Measurements from ENCODE around the gene PPP1CB.

PPP1CB gene

DNA sequence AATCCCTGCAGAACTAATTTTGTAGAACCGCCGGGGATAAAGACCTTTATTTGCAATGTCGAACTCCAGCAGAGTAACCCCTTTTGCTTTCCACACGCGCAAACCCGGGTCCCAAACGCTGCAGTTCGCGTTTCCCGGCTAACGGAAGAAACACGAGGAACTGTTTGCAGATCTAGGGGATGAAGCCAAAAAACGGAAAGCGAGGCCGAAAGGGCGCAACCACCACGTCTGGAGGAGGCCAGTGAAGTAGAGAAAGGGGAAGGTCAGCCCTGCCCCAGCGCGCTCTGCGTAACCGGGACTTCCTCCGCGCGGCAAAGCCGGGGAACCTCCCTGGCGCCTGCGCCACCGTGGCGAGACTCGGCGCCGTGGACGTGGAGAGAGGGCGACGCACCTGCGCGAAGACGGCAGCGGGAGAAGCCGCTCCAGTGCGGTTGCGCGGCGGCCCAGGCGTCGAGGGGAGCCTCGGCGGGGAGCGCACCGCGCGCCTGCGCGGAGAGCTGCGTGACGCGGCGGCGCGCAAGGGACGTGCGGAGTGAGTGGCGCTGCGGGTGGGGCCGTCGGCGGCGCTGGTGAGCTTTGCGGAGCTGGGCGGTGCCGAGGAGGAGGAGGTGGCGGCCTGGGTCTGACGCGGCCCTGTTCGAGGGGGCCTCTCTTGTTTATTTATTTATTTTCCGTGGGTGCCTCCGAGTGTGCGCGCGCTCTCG is at the start of gene PPP1CB:
Gene PPP1CB, plus strand, starts transcription at position 579 of the 704 bp plus-strand sequence. CDS start 295 bp downstream, outside the sequence.
- H3K4me3 ChIP-seq (ENCODE audit: low read depth, low read length) = peak within 1 kb of the TSS; percentile 98
- TF ChIP-seq, protein P1, sequence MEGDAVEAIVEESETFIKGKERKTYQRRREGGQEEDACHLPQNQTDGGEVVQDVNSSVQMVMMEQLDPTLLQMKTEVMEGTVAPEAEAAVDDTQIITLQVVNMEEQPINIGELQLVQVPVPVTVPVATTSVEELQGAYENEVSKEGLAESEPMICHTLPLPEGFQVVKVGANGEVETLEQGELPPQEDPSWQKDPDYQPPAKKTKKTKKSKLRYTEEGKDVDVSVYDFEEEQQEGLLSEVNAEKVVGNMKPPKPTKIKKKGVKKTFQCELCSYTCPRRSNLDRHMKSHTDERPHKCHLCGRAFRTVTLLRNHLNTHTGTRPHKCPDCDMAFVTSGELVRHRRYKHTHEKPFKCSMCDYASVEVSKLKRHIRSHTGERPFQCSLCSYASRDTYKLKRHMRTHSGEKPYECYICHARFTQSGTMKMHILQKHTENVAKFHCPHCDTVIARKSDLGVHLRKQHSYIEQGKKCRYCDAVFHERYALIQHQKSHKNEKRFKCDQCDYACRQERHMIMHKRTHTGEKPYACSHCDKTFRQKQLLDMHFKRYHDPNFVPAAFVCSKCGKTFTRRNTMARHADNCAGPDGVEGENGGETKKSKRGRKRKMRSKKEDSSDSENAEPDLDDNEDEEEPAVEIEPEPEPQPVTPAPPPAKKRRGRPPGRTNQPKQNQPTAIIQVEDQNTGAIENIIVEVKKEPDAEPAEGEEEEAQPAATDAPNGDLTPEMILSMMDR (IDR thresholded peaks at IDR 0.05; ENCODE audit: low read depth, low read length) = peak; percentile 29
- DNase-seq (ENCODE audit: low read depth, low spot score) = peak; percentile 97
- in situ Hi-C loops (cut with HindIII; ENCODE audit: low sequenced_read_pairs) = no loop called here

- DNase-seq (ENCODE audit: low read depth, low spot score) = no peak
- H3K4me3 ChIP-seq (ENCODE audit: low read depth, low read length) = no peak overlapping the region
- in situ Hi-C loops (cut with HindIII; ENCODE audit: low sequenced_read_pairs) = no loop called here
- TF ChIP-seq, protein P1 (IDR thresholded peaks at IDR 0.05; ENCODE audit: low read depth, low read length) = no peak
Measured at GRCh38 chr2:28702415-28702861, 49.2 kb upstream of the PPP1CB start.

DNA sequence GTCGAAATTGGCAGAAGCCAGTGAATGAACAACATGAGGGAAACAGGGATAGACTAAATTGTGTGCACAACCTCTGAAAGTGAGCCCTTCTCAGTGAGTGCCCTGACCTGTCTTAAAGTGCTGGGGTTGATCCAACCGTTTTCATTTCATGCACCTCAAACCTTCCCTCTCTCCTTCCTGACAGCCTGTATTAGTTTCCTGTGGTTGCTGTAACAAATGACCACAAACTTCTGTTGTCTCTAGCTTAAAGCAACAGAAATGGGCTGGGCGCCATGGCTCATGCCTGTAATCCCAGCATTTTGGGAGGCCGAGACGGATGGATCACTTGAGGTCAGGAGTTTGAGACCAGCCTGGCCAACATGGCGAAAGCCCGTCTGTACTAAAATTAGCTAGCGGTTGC is 48.8 kb upstream of the PPP1CB start:
- H3K4me3 ChIP-seq (ENCODE audit: low read depth, low read length) = no peak overlapping the region
- no peak for DNase-seq (ENCODE audit: low read depth, low spot score)
- in situ Hi-C loops (cut with HindIII; ENCODE audit: low sequenced_read_pairs) = no loop called here
- TF ChIP-seq, protein P1 (IDR thresholded peaks at IDR 0.05; ENCODE audit: low read depth, low read length) = no peak

- in situ Hi-C loops (cut with HindIII; ENCODE audit: low sequenced_read_pairs) = no loop called here
- no peak overlapping the region for H3K4me3 ChIP-seq (ENCODE audit: low read depth, low read length)
- TF ChIP-seq, protein P1 (IDR thresholded peaks at IDR 0.05; ENCODE audit: low read depth, low read length) = no peak
- DNase-seq (ENCODE audit: low read depth, low spot score) = no peak
Measured at GRCh38 chr2:28704621-28705020, 47.0 kb upstream of the PPP1CB start.

DNA sequence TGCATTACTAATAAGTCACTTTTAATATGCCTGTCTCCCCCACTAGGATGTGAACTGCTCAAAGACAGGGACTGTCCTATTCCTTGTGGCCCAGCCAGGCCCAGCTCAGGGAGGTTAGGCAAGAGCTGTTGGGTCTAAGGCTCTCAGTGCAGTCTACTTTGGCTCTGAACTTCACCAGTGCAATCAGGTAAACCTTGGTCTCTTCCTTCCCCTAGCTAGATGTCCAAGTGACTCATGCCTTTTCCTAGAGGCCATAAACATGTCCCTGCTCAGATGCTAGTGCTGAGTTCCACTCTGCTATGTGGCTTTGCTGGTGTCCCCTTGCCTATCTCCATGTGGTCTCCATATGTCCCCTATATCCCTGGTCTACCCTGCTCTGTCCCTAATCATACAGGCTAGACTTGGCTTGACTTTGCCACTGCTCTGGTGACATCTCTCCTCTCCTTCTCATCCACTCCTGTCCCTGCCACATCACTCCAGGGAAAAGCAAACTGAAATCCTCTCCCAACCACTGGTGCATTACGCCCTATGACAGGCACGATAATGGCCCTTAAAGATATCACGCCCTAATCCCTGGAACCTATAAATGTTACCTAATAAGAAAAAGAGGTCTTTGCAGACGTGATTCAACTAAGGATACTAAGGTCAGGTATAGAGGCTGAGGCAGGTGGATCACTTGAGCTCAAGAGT is 45.7 kb upstream of the PPP1CB start:
- in situ Hi-C loops (cut with HindIII; ENCODE audit: low sequenced_read_pairs) = no loop called here

GRCh38 chr2:28707592-28707991 is 44.0 kb upstream of the PPP1CB start:
- in situ Hi-C loops (cut with HindIII; ENCODE audit: low sequenced_read_pairs) = no loop called here
- TF ChIP-seq, protein P1 (IDR thresholded peaks at IDR 0.05; ENCODE audit: low read depth, low read length) = no peak
- no peak for DNase-seq (ENCODE audit: low read depth, low spot score)
- H3K4me3 ChIP-seq (ENCODE audit: low read depth, low read length) = no peak overlapping the region

More for the DNA sequence above, 45.7 kb upstream of the PPP1CB start:
- TF ChIP-seq, protein P1 (IDR thresholded peaks at IDR 0.05; ENCODE audit: low read depth, low read length) = no peak
- H3K4me3 ChIP-seq (ENCODE audit: low read depth, low read length) = no peak overlapping the region
- no peak for DNase-seq (ENCODE audit: low read depth, low spot score)
